ENCODE data around the gene GMPR2.

DNA sequence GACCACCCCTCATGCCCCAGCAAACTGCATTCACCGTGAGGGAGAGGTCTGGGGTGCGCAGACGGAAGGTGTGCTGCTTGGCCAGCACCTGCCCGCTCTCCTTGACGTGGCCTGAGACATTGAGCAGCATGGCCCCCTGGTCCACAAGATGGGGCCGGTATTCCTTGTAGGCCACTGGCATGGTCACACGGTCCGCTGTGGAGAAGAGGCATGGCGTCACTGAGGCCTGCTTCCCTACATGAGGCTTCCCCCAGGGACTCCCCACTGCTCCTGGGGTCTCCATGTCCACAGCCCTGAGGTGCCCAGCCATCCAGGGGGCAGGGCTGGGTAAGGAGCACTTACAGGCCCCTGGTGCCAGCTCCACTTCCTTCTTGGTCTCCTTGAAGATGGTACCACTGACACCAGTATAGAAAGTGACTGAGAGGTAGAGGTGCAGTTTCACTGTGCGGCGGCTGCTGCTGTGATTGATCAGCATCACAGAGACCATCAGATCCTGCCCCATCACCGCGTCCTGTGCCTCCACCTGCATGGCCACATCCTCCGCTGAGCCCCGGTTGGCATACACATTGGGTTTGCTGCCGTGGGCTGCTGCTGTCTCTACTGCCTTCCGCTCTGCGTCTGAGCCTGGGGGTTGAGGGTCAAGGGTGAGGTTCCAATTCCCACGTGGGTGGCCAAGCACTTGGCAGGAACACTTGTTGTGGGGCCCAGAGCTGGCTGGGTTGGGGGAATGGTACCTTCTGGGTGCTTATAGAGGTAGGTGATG lies 22.1 kb downstream of the GMPR2 start:
- TF ChIP-seq POLR2A (IDR thresholded peaks at IDR 0.05), result no peak
- TF ChIP-seq, protein P1, sequence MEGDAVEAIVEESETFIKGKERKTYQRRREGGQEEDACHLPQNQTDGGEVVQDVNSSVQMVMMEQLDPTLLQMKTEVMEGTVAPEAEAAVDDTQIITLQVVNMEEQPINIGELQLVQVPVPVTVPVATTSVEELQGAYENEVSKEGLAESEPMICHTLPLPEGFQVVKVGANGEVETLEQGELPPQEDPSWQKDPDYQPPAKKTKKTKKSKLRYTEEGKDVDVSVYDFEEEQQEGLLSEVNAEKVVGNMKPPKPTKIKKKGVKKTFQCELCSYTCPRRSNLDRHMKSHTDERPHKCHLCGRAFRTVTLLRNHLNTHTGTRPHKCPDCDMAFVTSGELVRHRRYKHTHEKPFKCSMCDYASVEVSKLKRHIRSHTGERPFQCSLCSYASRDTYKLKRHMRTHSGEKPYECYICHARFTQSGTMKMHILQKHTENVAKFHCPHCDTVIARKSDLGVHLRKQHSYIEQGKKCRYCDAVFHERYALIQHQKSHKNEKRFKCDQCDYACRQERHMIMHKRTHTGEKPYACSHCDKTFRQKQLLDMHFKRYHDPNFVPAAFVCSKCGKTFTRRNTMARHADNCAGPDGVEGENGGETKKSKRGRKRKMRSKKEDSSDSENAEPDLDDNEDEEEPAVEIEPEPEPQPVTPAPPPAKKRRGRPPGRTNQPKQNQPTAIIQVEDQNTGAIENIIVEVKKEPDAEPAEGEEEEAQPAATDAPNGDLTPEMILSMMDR (IDR thresholded peaks at IDR 0.05 in 8 of 11, conservative IDR thresholded peaks at IDR 0.05 in 3 of 11), result no peak

Data from spleen (tissue), 7 donors.